Thoracic aorta (tissue), 2 donors: ENCODE measurements around the gene ERAP2. TPM values are rescaled to one million over a fixed set of nuclear protein-coding genes. Genes with fewer than 3 reads are reported as not detected.
"Not testable (repeated sequence)": the region's sequence is repeated elsewhere in the genome, so short reads cannot be mapped to it uniquely, and the experiment has no call there.

ENCODE experiments used
- ATAC-seq: fragments of 150-250 bp; one replicate; pipeline ENCODE4 v1.8.0; 2017; ENCODE audit warnings: low read depth; ENCODE audit not compliant: insufficient number of reproducible peaks, low FRiP score
- DNase-seq: peaks from one replicate; pipeline ENCODE4 v3.0.0-alpha.2; 2020; ENCODE audit warnings: low spot score
- H3K27ac ChIP-seq, 2 donors: fragments of 200-600 bp; sonication (generic); 1 replicate in 1 of 2; 2 replicates in 1 of 2; pipeline ENCODE4 v1.5.1; 2016; ENCODE audit warnings: mild to moderate bottlenecking in 2 of 2, moderate library complexity in 2 of 2
- H3K27me3 ChIP-seq: fragments of 200-600 bp; sonication (generic); replicated peaks from 2 replicates; pipeline ENCODE4 v1.6.0; 2016; ENCODE audit warnings: mild to moderate bottlenecking; ENCODE audit not compliant: insufficient read depth
- H3K36me3 ChIP-seq: fragments of 200-600 bp; sonication (generic); one replicate; pipeline ENCODE4 v1.5.1; 2016
- H3K4me1 ChIP-seq, 2 donors: fragments of 200-600 bp; sonication (generic); 1 replicate in 1 of 2; 2 replicates in 1 of 2; pipeline versions ENCODE4 v1.5.1 to v1.6.0; 2016; ENCODE audit warnings: low read depth in 2 of 2, mild to moderate bottlenecking in 1 of 2; ENCODE audit not compliant: control insufficient read depth in 1 of 2
- H3K4me3 ChIP-seq: fragments of 200-600 bp; sonication (generic); 2 replicates; pipeline ENCODE4 v1.5.1; 2016; ENCODE audit warnings: mild to moderate bottlenecking
- H3K9me3 ChIP-seq: fragments of 200-600 bp; sonication (generic); 2 replicates; pipeline ENCODE4 v1.5.1; 2016
- CTCF ChIP-seq: fragments of 200-600 bp; sonication (generic); IDR thresholded peaks from one replicate; pipeline ENCODE4 v1.5.1; 2019; ENCODE audit warnings: antibody characterized with exemption
- total RNA-seq, 2 donors: library from RNA; depleted of rRNA; stranded (reverse); fragments of >200 nt; gene quantifications; one replicate each; pipeline versions ENCODE4 v1.1.0 to v1.2.3, GENCODE V29; 2016

ERAP2 gene
- total RNA-seq, 2 donors from 2014 or later = 15.8 to 18.3 TPM

GRCh38 chr5:96926276-96926675 is 50.0 kb downstream of the ERAP2 start:
- ATAC-seq = no peak
- no peak for DNase-seq
- Histone ChIP-seq H3K27me3 (no peaks in the 10 kb centered on the region), H3K9me3 (no peaks in the 10 kb centered on the region), H3K27ac (no peak overlapping the region), H3K36me3 (no peaks in the 10 kb centered on the region), H3K4me3 (no peak overlapping the region), H3K4me1 (no peaks in the 10 kb centered on the region)
- no peak for TF ChIP-seq CTCF

GRCh38 chr5:96927008-96927407 is 50.7 kb downstream of the ERAP2 start:
- Histone ChIP-seq H3K9me3 (no peaks in the 10 kb centered on the region), H3K36me3 (no peaks in the 10 kb centered on the region), H3K4me1 (peaks cover 0 to 2% of the 10 kb centered on the region in 2 donors), H3K4me3 (no peak overlapping the region), H3K27me3 (no peaks in the 10 kb centered on the region), H3K27ac (no peak overlapping the region)
- no peak for TF ChIP-seq CTCF
- no peak for DNase-seq
- no peak for ATAC-seq

DNA sequence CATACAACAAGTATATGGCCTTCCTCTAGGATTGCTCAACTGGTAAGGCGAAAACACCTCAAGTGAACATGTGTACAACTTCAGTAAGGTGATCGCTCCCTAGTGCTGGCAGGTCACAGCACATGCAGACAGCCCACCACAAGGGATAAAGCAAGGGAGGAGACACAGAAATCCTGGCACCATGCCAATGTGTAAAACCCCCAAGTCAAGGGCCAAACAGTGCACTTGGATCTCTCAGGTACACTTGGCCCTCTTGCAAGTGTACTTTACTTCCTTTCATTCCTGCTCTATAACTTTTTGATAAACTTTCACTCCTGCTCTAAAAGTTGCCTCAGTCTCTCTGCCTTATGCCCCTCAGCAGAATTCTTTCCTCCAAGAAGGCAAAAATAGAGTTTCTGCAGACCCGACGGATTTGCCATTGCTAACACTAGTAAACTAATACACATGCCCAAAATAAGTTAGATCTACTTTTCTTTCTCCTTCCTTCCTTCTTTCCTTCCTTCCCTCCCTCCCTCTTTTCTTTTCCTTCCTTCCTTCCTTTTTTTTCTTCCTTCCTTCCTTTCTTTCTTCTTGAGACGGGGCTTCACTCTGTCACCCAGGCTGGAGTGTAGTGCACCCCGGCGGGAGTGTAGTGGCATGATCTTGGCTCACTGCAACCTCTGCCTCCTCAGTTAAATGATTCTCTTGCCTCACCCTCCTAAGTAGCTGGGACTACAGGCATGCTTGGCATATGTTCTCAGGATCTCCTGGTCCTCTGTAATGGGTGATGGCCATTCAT is 52.8 kb downstream of the ERAP2 start:
- H3K27ac ChIP-seq = no peak overlapping the region
- H3K4me3 ChIP-seq = no peak overlapping the region
- no peak for TF ChIP-seq CTCF
- peaks cover 12 to 23% of the 10 kb centered on the region in 2 donors for H3K4me1 ChIP-seq
- no peak for ATAC-seq
- DNase-seq = no peak
- H3K9me3 ChIP-seq = no peaks in the 10 kb centered on the region
- H3K27me3 ChIP-seq = no peaks in the 10 kb centered on the region
- H3K36me3 ChIP-seq = no peaks in the 10 kb centered on the region

DNA sequence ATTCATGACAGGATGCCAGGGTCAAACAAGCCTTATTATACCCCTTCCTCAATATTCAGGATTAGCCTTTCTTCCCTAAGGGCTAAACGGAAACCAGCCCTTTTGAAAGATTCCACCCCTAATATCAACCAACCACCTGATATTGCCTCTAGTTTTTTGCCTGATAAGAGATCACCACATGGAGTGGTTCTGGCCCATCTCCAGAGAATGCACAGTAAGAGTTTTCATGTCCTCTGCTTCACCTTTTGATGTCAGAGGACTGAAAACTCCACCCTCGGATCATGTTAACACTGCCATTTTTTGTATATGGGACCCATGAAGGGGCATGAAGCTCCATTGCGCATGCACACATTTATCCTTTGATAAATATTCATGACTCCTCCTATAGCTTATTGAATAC is 53.8 kb downstream of the ERAP2 start:
- Histone ChIP-seq H3K4me3 (no peak overlapping the region), H3K36me3 (no peaks in the 10 kb centered on the region), H3K27me3 (no peaks in the 10 kb centered on the region), H3K9me3 (no peaks in the 10 kb centered on the region), H3K4me1 (peaks cover 12 to 24% of the 10 kb centered on the region in 2 donors), H3K27ac (no peak overlapping the region)
- DNase-seq = no peak
- ATAC-seq = no peak
- no peak for TF ChIP-seq CTCF

GRCh38 chr5:96930589-96930988 is 54.3 kb downstream of the ERAP2 start:
- H3K4me3 ChIP-seq = no peak overlapping the region
- no peaks in the 10 kb centered on the region for H3K9me3 ChIP-seq
- no peak for TF ChIP-seq CTCF
- H3K36me3 ChIP-seq = no peaks in the 10 kb centered on the region
- DNase-seq (no peak), ATAC-seq (no peak)
- H3K27me3 ChIP-seq = no peaks in the 10 kb centered on the region
- H3K4me1 ChIP-seq = peaks cover 12 to 24% of the 10 kb centered on the region in 2 donors
- no peak overlapping the region for H3K27ac ChIP-seq

- peaks cover 12 to 24% of the 10 kb centered on the region in 2 donors for H3K4me1 ChIP-seq
- DNase-seq, H3K27ac ChIP-seq, H3K9me3 ChIP-seq, H3K27me3 ChIP-seq, H3K4me3 ChIP-seq, H3K36me3 ChIP-seq, ATAC-seq: not testable (repeated sequence)
These were observed 54.7 kb downstream of the ERAP2 start for GRCh38 chr5:96931037-96931436.
